ENCODE data around the gene AKAP4. TPM values are rescaled to one million over a fixed set of nuclear protein-coding genes. Genes with fewer than 3 reads are reported as not detected.

The AKAP4 gene, protein sequence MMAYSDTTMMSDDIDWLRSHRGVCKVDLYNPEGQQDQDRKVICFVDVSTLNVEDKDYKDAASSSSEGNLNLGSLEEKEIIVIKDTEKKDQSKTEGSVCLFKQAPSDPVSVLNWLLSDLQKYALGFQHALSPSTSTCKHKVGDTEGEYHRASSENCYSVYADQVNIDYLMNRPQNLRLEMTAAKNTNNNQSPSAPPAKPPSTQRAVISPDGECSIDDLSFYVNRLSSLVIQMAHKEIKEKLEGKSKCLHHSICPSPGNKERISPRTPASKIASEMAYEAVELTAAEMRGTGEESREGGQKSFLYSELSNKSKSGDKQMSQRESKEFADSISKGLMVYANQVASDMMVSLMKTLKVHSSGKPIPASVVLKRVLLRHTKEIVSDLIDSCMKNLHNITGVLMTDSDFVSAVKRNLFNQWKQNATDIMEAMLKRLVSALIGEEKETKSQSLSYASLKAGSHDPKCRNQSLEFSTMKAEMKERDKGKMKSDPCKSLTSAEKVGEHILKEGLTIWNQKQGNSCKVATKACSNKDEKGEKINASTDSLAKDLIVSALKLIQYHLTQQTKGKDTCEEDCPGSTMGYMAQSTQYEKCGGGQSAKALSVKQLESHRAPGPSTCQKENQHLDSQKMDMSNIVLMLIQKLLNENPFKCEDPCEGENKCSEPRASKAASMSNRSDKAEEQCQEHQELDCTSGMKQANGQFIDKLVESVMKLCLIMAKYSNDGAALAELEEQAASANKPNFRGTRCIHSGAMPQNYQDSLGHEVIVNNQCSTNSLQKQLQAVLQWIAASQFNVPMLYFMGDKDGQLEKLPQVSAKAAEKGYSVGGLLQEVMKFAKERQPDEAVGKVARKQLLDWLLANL
- total RNA-seq, result not detected

DNA sequence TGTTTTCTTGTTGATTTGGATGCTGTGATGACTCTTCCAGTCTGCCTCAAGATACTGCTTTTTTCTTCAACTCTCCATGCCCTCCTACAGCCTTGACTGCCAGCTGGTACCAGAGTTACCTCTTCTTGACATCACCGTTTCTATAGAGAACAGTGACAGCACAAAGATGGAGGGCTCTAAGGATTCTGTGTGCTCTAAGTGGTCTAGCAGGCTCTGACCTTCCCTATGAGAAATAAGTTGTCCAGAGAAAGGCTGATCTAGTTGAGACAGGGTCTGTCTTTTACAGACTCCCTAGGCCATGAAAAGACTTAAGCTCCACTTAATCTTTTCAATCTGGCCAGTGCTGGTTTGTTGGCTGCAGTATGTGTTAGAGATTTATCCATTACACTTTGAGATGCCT, at the start of gene AKAP4:
Gene AKAP4, minus strand, starts transcription at position 101 of the 400 bp plus-strand sequence. CDS start 118 bp downstream, outside the sequence.
- ATAC-seq (no peak), DNase-seq (ENCODE audit: low spot score) (no peak)
- intact Hi-C loops (cut with DNase I), result no loop called here

DNA sequence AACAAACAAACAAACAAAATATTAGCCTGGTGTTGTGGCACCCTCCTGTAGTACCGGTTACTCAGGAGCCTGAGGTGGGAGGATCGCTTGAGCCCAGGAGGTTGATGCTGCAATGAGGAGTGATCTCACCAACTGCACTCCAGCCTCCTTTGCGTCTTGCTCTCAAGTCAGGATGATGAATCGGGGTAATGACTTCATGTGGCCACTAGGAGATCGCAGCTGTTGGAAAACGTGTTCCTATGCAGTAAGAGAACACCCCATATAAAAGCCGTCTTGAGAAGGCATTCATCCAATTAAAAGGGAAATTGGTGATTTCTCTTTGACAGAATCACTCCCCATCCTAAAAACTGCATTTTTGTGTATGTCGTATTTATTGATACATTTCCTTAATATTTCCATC, 10.7 kb upstream of the AKAP4 start:
- intact Hi-C loops (cut with DNase I), result no loop called here
- no peak for ATAC-seq
- DNase-seq (ENCODE audit: low spot score), result no peak

DNA sequence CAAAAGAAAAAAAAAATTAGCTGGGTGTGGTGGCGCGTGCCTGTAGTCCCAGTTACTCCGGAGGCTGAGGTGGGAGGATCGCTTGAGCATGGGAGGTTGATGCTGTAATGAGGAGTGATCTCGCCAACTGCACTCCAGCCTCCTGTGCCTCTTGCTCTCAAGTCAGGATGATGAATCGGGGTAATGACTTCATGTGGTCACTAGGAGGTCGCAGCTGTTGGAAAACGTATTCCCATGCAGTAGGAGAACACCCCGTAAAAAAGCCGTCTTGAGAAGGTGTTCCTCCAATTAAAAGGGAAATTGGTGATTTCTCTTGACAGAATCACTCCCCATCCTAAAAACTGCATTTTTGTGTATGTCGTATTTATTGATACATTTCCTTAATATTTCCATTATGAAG, 5.9 kb upstream of the AKAP4 start:
- ATAC-seq (no peak), DNase-seq (ENCODE audit: low spot score) (no peak)
- intact Hi-C loops (cut with DNase I), result no loop called here

DNA sequence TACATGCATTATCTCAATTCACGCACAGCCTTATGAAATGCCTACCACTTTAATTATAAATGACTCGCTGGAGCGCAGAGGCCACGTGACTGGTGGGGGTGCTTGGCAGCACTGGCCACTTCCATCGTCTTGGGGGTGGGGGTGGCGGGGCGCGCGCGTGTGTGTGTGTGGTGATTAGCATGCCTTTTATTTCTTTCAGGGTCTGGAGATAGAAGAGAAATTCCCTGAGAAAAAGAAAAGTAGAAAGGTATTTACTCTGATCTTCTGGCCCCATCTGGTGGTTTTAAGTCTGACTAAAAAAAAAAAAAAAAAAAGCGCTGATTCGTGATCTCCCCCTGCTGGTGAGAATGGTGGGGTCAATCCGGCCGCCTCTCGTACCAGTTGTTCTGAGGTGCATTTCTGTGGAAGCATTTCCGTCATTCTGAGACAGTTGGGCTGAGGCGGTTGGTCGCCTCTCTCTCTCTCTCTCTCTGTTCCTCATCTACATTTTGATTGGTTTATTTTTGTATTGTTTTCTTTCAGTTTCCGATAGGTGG, 3.6 kb upstream of the AKAP4 start, which contains the start of gene CCNB3:
Gene CCNB3, plus strand, starts transcription at position 402 of the 536 bp plus-strand sequence. CDS start 80,399 bp downstream, outside the sequence.
- DNase-seq (ENCODE audit: low spot score) (peak; percentile 77), ATAC-seq (peak; percentile 94)
- intact Hi-C loops (cut with DNase I), result no loop called here

DNA sequence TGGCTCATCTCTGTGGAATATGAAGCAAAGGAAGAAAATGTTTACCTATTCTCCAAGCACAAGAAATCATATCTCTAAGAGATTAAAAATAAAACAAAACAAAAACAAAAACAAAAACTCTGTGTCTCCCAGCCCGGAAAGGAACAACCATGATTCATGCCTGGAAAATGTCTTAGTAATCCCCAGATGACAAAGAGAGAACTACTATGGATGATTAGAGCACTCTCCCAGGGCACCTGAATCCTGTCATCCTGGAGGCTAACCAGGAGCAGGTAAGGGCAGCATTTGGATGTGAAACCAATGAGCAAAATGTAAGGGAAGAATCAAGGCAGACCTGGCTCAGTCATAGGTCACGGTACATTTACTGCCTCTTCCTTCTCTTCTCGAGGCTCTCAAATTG, 1.7 kb upstream of the AKAP4 start:
- no peak for ATAC-seq
- intact Hi-C loops (cut with DNase I), result no loop called here
- DNase-seq (ENCODE audit: low spot score), result no peak

DNA sequence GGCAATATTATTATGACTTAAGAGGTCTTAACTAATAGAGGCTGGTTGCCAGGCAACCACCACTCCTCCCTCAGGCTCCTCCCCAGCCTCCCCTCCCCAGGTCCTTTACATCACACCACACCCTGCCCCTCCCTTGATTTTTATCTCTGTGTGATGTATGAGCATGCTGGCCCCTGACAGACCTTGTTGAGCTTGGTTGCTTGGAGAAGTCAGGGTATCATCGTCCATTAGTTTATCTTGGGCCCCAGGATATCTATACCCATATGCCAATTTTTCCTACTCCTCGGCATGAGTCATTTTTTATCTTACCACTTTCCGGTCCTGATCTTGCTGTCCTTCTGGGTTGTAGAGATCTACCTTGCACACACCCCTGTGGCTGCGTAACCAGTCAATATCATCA, 2.5 kb downstream of the AKAP4 start:
- DNase-seq (ENCODE audit: low spot score), result no peak
- ATAC-seq, result no peak
- intact Hi-C loops (cut with DNase I), result no loop called here

DNA sequence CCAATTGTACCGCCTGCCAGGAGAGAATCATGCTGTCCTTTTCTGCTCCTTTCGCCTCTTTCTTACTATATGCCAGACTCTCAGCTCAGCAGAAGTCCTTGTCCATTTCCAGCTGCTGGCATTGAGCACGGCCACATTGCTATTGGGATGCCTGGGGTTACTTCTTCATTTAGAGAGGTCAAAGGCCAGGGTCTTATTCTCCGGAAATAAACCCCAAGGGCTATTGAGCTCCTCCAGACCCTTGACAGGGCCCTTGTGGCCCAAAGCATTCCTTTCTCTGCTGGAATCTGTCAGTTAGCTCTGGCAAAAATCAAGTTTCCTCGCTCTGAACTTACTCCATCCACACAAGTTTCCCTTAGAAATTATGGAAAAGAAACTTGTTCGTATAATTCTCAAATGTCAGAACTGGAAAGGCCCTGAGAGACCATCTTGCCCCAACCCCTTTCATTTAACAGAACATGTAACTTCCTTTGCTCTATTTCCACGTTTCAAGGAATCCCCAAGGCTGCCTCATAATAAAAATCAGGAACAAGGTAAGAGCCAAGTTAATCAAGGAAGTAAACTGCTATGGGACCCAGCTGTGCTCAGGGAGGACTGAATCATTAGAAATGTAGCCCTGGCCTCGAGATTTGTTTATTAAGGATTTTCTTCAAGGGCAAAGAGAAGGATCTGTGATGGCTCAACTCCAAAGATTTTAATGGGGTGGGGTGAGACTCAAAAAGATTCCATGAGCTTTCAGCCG, 11.8 kb downstream of the AKAP4 start:
- DNase-seq (ENCODE audit: low spot score), result no peak
- ATAC-seq, result peak; percentile 38
- intact Hi-C loops (cut with DNase I), result no loop called here

DNA sequence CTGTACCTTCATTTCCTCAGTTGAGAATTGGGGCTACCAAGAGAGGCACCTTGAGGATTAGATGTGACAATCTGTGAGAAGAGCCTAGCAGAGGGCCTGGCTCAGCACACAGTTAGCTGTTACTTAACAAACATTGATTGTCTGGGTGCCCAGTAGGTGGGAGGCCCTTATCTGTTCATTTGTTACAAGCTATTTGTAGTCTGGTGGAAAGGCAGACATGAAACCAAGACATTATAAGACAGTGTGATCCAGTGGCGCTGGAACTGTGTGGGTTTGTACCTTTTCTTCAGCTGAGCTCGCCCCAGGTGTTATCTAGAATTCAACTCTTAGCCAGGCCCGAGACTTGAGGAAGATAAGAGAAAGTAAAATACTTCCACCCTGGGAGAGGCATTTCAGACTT, 16.9 kb downstream of the AKAP4 start:
- ATAC-seq (no peak), DNase-seq (ENCODE audit: low spot score) (no peak)
- intact Hi-C loops (cut with DNase I), result no loop called here

DNA sequence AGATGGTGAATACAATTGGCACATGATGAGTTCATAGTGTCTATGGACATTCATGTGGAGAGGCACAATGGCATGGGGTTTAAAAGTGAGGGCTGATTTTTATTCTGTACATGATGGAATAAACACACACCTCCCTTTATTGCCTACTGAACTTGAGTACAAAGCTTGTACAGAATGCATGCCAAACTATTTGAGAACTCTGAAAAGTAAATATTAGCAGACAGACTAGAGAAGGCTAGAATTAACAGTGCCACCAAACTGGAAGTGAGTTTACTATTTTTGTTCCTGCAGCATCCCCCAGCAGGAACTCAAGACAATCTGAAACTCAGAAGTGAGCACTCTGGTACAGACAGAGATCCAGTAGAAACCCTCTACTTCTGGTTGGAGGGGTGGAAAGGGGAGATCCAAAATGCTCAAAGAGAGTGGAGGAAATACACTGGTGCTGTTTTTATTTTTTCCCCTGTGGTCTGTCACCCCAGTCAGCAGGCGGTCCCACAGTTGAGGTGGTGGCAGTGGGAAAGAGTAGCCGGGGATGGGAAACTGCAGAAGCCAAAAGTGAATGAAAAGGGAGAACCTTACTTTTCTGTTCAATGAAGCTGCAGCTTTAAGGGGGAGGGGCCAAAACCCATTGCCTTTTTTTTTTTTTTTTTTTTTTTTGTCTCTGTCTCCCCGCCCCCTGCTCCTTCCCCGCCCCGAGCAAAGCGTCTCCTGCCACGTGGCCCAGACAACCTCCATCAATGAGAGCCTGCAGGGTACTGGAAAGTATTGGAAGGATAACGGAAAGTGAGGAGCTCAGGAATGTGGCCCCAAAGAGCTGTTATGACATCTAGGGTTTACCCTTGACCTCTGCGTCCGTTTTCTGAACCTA, 20.5 kb downstream of the AKAP4 start:
- intact Hi-C loops (cut with DNase I), result no loop called here
- DNase-seq (ENCODE audit: low spot score) (no peak), ATAC-seq (no peak)

DNA sequence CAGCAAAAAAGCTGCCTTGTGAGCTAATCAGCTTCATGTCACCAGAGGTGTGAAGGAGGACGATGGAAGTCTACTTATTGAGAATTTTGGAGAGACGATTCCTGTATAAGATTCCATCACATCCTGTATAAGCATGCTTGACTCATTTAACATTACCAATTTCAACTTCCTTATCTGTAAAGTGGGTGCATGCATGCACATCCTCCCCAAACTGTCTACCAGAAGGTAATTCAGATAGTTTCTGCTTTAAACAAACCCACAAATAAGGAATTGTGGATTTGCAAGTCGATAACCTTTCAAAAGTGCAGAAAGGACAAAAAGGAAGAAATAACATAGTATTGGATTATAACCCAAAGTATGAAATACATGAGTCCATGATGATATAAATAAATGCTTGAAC, 31.1 kb downstream of the AKAP4 start:
- DNase-seq (ENCODE audit: low spot score) (no peak), ATAC-seq (no peak)
- intact Hi-C loops (cut with DNase I), result no loop called here

DNA sequence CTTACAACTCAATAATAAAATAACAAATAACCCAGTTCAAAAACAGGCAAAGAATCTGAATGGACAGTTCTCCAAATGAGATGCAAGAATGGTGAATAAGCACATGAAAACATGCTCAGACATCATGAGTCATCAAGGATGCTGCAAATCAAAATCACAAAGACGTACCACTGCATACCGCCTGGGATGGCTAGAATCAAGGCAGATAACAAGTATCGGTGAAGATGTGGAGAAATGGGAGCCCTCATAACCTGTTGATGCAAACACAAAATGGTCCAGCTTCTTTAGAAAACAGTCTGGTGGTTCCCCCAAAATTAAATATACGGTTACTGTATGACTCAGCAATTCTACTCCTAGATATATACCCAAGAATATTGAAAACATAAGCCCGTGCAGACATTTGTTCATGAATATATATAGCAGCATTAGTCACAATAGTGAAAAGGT, 32.5 kb downstream of the AKAP4 start:
- ATAC-seq, result no peak
- no peak for DNase-seq (ENCODE audit: low spot score)
- intact Hi-C loops (cut with DNase I), result no loop called here

DNA sequence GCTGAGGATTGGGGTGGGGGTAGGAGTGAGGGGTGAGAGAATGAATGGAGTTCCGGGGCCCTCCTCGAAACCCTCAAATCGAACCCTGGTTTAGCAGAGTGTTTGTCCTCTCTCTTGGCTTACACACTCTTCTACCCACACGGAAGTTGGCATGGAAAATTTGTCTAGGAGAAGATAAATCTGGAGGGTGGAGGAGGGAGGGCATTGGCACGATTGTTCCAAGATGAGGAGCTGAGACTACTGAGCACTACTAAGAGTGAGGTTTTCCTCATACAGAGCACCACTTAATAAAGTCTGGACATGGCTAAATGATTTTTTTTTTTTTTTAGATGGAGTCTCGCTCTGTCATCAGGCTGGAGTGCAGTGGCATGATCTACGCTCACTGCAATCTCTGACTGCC, 33.4 kb downstream of the AKAP4 start:
- intact Hi-C loops (cut with DNase I), result no loop called here
- DNase-seq (ENCODE audit: low spot score) (no peak), ATAC-seq (no peak)

DNA sequence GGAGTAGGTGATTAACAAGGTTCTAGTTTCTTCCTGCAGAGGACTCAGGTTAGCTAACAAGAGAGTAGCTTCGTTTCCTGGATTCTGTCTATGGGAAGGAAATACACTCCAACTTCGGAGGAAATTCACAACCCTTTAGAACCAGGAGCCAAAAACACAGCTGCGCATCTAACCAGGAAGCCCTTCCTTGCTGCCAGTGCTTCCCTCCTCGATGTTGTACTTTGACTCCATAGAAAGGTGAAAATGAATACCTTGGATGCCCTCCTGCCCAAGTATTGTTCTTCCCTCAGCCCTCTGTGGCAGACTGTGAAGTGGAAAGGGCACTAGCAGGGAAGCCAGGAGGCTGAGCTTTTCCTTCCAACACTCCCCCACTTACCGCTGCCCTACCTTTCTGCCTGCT, 35.1 kb downstream of the AKAP4 start:
- intact Hi-C loops (cut with DNase I), result no loop called here
- ATAC-seq (no peak), DNase-seq (ENCODE audit: low spot score) (no peak)

DNA sequence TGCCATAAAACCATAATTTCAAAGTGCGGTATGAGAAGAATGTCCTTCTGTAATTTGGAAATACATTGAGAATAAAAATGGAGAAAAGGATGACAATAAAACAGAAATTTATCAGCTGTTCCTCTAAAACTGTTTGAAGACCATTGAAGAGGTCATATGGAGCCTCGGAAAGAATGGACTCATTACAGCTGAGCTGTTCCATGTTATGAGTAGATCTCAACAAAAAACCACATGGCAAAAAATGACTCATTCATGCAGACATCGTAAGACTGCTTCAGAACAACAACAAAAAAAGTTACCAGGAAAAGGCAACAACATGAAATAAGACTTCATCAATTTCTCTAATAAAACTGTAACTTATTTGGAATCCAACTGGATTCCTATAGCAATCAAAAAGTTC, 39.7 kb downstream of the AKAP4 start:
- intact Hi-C loops (cut with DNase I), result no loop called here
- ATAC-seq, result no peak
- DNase-seq (ENCODE audit: low spot score), result no peak

DNA sequence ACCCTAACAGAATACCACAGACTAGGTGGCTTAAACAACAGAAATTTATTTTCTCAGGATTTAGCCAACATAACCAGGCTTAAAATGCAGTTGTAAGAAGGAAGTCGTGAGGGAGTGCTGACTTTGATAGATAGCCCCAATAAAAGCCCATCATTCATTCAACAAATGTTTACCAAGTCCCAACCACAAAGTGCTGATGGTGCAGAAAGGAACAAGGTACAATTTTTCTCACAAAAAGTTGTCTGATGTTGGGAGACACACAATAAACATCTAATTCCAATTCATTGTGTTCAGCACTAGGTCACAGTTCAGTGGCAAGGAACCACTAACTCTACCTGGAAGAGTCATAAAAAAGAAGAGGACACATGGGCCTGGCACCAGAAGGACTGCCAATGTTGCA, 42.2 kb downstream of the AKAP4 start:
- DNase-seq (ENCODE audit: low spot score), result no peak
- no peak for ATAC-seq
- intact Hi-C loops (cut with DNase I), result no loop called here

DNA sequence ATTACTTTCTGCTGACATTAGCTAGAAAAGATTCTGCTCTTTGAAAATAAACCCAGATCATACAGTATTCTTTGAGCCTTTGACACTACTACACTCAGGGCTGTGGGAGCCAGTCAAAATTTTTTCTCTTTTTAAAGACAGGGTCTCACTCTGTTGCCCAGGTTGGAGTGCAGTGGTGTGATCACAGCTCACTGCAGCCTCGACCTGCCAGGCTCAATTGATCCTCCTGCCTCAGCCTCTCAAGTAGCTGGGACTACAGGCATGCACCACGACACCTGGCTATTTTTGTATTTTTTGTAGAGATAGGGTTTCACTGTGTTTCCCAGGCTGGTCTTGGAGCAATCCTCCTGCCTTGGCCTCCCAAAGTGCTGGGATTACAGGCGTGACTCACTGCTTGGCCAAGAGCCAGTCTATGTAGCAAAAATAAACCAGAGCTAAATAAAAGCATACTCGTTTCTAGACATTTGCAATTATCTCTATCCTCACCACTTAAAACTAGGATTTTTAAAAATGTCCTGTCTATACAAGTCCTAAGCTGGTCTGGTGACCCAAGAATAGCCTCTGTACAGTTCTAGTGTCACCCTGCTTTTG, 43.2 kb downstream of the AKAP4 start:
- ATAC-seq (no peak), DNase-seq (ENCODE audit: low spot score) (no peak)
- intact Hi-C loops (cut with DNase I), result no loop called here

DNA sequence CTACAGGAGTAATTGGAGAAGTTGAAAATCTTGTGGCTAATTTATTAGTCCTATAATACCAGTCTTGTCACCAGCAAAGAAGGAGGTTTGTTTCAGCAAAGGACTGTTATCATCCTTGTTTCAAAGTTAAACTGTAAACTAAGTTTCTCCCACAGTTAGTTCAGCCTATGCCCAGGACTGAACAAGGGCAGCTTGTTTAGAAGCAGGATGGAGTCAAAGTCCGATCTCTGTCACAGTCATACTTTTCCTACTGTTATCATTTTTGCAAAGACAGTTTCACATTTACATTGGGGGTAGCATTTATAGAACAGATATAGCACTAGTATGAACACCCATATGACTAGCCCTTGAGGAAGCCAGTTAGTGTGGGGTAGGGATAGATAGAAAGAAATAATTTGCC, 46.4 kb downstream of the AKAP4 start:
- ATAC-seq (no peak), DNase-seq (ENCODE audit: low spot score) (no peak)
- intact Hi-C loops (cut with DNase I), result no loop called here

DNA sequence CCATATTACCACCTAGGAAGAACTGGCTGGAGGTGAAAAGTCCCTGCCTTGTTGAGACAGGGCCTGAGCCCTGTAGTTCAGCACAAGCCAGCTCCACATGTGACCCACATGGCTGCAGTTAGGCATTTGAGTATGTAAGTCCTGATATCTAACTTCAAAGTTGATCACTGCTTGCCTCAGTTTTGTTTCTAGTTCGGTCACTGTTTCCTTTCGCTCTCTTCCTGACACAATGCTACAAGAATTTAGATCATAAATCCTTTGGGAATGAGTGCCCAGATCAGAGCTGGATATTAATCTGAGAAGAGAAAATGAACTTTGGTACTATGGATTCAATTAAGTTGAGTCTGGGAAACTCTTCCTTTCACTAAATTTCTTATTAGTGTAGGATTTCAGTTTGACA, 48.4 kb downstream of the AKAP4 start:
- intact Hi-C loops (cut with DNase I), result no loop called here
- ATAC-seq (no peak), DNase-seq (ENCODE audit: low spot score) (no peak)
